A549 treated with AZD9567 at 1 μM for 4 hours (cell line): Measurements from ENCODE around the gene DOK3. TPM values are rescaled to one million over a fixed set of nuclear protein-coding genes. Genes with fewer than 3 reads are reported as not detected.

Source experiments
- total RNA-seq: library from RNA; stranded (reverse); fragments of 200-300 nt; extraction: Qiagen RNA extraction; gene quantifications from 5 replicates; pipeline ENCODE4 v1.2.3, GENCODE V29; 2022; ENCODE audit not compliant: insufficient read depth

The DOK3 gene, protein sequence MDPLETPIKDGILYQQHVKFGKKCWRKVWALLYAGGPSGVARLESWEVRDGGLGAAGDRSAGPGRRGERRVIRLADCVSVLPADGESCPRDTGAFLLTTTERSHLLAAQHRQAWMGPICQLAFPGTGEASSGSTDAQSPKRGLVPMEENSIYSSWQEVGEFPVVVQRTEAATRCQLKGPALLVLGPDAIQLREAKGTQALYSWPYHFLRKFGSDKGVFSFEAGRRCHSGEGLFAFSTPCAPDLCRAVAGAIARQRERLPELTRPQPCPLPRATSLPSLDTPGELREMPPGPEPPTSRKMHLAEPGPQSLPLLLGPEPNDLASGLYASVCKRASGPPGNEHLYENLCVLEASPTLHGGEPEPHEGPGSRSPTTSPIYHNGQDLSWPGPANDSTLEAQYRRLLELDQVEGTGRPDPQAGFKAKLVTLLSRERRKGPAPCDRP
- 2.8 to 6.2 TPM (median 4.3 TPM) in 5 replicates for total RNA-seq

DNA sequence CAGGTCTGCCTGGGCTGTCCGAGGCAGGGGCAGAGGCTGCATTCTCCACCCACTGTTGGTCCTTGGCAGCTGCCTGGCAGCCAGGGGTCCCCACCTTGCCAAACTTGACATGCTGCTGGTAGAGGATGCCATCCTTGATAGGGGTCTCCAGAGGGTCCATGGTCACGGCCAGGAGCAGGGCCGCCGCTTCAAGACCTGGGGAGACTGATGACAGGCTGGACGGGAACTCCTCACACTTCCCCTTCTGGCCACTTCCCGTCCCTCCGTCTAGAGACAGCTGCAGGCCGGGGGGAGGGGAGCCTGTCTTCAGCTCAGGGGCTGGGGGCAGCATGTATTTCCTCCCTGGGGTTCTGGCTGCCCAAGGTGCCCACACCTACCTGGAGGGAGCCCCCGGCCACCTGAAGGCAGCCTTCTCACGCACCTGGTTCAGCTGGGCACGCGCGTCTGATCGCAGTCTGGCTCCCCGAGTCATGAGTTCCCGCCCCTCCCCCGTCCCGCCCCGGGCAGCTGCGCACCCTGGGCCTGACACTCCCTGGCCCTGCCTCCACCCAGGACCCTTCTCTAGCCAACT, at the start of gene DOK3:
DOK3 (minus strand) TSS at position 446 of the 571 bp plus-strand sequence; CDS start at position 160, 286 bp downstream.

DNA sequence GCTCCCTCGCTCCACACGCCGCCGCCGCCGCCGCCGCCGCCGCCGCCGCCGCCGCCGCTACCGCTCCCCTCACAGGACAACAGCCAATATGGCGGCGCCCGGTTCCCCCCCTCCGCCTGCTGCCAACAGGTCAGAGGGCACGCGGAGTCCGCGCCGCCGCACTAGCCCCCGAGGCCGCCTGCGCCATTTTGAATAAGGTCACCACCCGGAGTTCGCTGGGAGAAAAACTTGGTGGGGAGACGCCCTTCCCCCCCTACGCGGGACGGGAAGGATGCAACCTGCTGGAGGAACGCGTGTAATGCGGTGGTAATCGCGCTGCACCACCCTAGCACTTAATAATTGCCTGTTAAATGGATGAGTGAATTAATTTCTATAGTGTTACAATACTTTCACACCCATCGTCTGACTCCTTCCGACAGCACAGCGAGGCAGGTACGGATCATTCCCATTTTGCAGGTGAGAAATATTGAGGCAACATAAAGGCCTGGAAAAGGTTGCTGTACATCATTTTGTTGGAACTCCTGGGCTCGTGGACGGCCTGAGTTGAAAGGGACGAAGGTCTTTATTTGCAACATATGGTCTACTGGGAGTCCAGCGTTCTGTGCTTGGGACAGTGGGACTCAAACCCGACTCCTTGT, 45.0 kb upstream of the DOK3 start, which contains the start of gene FAM193B:
FAM193B (minus strand) TSS at position 90 of the 638 bp plus-strand sequence. CDS start 105 bp downstream, outside the sequence.

DNA sequence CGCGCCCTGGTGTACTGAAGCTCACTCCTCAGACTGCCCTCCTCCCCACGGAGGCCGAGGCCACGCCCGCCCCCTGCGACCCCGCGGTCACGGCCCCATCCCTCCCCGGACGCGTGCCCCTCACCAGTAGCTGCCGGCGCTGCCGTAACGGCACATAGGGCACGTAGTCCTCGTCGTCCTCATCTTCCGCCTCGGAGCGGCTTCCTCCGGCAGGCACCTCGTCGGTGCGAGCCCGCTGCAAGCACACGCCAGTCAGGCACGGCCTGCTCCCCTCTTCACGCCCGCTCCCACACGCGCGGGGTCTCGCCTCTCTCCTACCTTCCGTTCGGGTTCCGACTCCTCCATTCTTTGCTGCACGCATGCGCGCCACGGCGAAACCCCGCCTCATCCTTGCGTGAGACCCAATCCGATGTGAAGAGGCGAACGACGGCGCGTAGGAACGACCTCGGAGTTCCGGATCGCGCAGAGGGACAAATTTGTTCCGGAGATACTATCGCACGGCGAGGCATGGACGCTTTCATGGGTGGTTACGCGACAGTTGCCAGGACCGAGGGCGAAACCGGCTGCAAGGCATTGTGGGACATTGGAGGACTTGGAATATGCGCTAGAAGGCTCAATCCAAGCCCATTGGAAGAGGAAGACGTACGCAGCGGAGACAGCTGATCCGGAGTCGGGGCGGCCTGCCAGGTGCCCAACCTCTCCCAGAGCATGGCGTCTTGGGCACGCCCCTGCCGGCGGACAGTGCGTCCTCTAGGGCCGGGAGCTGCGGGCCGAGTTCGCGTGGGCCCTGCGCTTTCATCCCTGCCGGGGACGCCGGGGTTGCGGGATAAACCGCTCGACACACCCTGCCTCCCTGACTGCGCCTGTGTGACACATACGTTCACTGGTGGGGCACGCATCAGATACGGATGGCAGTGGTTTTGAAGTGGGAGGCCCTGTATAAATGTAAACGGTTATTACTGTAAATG, 7.3 kb upstream of the DOK3 start, which contains the start of gene DDX41:
DDX41 (minus strand) TSS at position 361 of the 968 bp plus-strand sequence; CDS start at position 345, 16 bp downstream.

DNA sequence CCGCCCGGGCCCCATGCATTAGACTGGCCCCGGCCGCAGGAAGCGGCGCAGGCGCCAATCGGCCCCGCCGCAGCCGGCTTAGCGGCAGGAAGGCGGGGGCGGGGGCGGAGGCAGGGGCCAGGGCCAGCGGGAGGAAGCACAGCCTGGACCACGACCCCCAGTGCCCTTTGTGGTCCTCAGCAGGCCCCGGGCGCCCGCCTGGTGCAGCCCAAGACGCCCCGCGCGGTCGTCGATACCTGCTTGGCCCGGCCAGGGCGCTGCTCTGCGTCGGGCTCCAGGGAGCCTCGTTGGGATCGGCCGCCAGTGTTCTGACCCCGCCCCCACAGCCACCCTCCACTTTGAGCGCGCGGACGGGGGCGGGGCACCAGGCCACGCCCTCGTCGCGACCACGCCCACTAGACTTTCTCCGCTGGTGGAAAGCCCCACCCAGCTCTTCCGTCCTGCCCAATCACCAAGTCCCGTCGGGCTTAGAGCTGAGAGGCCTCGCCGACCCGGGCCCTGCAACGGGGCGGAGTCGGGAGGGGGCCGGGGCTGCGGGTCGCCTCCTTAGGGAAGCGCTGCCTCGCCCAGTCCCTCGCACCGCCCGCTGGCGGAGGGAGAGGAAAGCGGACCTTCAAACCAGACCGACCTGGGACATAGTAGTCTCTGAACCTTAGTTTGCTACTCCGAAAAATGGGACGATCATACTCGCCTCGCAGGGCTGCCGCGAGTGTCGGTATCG, 12.2 kb downstream of the DOK3 start, which contains the start of gene PDLIM7:
PDLIM7 (minus strand) TSS at position 313 of the 721 bp plus-strand sequence. CDS start 1,092 bp downstream, outside the sequence.

DNA sequence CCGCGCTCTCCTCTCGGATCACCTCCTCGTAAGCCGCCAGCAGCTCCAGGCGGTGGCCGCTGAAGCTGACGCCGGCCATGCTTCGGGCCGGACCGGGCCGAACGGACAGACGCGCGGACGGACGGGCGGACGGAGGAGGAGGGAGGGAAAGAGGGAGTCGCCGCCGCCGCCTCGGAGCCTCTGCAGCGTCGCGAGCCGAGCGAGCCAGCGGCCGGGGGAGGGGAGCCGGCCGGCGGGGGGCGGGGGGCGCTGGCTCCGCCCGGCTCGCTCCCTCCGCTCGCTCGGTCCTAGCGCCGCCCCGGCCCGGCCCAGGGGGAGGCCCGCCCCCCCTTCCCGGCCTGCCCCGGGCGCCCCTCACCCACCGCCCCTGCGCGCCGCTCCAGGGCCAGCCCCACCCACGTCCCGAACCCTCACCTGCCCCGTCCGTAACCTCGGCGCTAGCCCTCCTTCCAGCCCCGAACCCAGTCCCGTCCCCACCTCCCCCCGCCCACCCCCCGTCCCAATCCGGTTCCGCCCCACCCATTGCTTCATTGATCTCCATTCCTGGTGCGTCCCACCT, 36.1 kb downstream of the DOK3 start, which contains the start of gene DBN1:
DBN1 (minus strand) TSS at position 192 of the 559 bp plus-strand sequence; CDS start at position 79, 113 bp downstream.

Other genes with a start within 250 kb of the DOK3 start
- 24.7 to 30.2 TPM (median 25.1 TPM) in 5 replicates for gene RAB24, start 206.1 kb downstream of the DOK3 start, total RNA-seq
- 253 to 392 TPM (median 370 TPM) in 5 replicates for gene PRELID1, start 206.0 kb downstream of the DOK3 start, total RNA-seq
- 19.3 to 26.0 TPM (median 22.7 TPM) in 5 replicates for gene MXD3, start 197.9 kb downstream of the DOK3 start, total RNA-seq
- gene LMAN2, start 158.2 kb downstream of the DOK3 start, total RNA-seq: 193 to 205 TPM (median 199 TPM) in 5 replicates
- 2.7 to 5.5 TPM (median 4.5 TPM) in 5 replicates for gene RGS14, start 151.9 kb downstream of the DOK3 start, total RNA-seq
- not detected in 5 replicates for gene SLC34A1, start 125.4 kb downstream of the DOK3 start, total RNA-seq
- not detected in 5 replicates for gene PFN3, start 109.2 kb downstream of the DOK3 start, total RNA-seq
- gene F12, start 100.3 kb downstream of the DOK3 start, total RNA-seq: 18.6 to 27.6 TPM (median 21.3 TPM) in 5 replicates
- 21.4 to 30.9 TPM (median 27.0 TPM) in 5 replicates for gene GRK6, start 83.2 kb downstream of the DOK3 start, total RNA-seq
- 15.7 to 35.7 TPM (median 32.9 TPM) in 5 replicates for gene PRR7, start 63.0 kb downstream of the DOK3 start, total RNA-seq
- 50.0 to 70.6 TPM (median 65.3 TPM) in 5 replicates for gene DBN1, start 36.2 kb downstream of the DOK3 start, total RNA-seq
- 63.9 to 97.3 TPM (median 89.0 TPM) in 5 replicates for gene PDLIM7, start 12.2 kb downstream of the DOK3 start, total RNA-seq
- gene DDX41, start 7.1 kb upstream of the DOK3 start, total RNA-seq: 71.2 to 123 TPM (median 115 TPM) in 5 replicates
- 29.7 to 32.8 TPM (median 32.0 TPM) in 5 replicates for gene FAM193B, start 44.7 kb upstream of the DOK3 start, total RNA-seq
- 280 to 291 TPM (median 282 TPM) in 5 replicates for gene TMED9, start 82.4 kb upstream of the DOK3 start, total RNA-seq
- 21.0 to 31.6 TPM (median 29.1 TPM) in 5 replicates for gene B4GALT7, start 90.3 kb upstream of the DOK3 start, total RNA-seq